GM18907 (cell line): ENCODE results near the gene RNPEPL1.
"Not testable (repeated sequence)": the region's sequence is repeated elsewhere in the genome, so short reads cannot be mapped to it uniquely, and the experiment has no call there.

ENCODE experiments used
- ATAC-seq: cut with Tn5 transposase; IDR thresholded peaks from one replicate; pipeline ENCODE4 v1.9.1; 2021; ENCODE audit warnings: mild to moderate bottlenecking, moderate library complexity; ENCODE audit not compliant: unreplicated experiment

The RNPEPL1 gene

DNA sequence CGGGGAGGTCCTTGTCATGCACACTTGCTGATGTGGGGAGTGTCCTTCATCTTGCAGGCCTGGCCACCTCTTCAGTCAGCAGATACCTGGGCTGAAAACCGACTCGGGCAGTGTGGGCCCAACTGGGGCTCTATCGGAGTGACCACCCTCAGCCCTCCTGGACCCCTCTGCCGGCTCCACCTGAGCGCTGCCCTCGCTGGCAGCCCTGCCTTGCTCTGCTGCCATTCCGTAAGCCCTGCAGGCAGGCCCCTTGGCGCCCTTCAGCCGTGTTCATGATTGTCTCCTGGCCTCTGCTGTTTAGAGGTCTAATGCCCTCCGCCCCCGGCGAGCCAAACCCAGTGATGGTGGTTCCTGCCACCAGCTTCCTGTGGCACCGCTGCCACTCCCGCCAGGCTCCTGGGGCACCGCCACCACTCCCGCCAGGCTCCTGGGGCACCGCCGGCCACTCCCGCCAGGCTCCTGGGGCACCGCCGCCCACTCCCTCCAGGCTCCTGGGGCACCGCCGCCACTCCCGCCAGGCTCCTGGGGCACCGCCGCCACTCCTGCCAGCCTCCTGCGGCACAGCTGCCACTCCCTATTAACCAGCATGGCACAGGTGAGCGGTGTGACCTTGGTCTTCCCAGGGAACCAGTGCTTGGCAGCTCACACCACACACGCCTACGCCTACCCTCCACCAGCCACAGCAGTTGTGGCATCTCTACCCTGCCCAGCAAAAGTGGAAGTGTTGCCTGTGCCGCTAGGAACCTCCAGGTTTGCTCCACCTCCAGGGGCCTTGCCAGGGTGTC, 34.2 kb downstream of the RNPEPL1 start:
- no peak for ATAC-seq

DNA sequence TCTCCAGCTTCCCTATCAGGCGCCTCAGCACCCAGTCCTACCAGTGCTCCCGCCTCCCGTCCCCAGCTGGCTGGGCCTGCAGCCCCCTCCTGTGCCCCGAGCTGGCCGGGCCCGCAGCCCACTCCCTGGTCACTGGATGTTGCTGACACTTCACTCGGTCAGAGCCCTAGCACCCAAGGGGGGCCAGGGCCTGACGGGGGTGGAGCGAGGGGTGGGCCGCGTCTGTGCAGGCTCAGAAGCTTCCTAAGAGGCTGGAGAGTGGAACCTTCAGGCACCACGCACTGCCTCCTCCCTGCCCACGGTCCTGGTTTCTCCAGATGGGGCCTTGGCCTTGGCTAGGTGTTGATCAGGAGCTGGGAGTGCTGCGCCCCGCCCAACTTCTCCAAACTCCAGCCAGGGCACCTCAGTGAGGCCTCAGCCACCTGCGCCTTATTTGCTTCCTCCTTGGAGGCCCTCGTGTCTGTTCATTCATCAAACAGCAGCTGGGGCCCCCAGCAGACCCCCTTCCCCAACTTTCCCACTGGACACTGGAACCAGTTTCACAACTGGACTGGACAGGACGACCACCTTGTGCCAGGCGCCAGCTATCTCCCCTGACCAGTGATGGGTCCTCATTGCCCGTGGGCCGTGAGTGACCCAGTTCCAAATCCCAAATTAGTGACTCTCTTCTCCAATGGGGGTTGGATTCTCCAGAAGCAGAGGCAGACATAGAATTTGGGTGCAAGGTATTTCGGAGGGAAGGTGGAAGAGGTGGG, 35.0 kb downstream of the RNPEPL1 start:
- no peak for ATAC-seq

DNA sequence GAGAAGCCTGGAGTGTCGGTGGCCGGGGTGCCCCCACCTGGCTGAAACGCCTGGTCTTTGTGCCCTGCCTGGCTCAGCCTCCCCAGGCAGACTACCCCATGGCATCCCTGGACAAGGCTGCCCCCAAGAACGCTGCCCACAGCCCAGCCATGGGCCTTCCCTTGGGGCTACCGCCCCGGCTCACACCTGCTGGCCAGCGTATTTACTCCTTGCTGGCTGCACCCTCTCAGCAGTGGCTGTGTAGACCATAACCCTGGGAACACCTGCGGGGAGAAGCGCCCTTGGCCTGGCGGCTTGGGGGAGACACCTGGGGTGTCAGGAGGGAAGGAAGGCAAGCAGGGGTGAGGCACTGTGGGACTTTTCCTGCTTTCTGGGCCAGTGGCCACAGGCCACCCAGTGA, 35.6 kb downstream of the RNPEPL1 start:
- ATAC-seq, result no peak

DNA sequence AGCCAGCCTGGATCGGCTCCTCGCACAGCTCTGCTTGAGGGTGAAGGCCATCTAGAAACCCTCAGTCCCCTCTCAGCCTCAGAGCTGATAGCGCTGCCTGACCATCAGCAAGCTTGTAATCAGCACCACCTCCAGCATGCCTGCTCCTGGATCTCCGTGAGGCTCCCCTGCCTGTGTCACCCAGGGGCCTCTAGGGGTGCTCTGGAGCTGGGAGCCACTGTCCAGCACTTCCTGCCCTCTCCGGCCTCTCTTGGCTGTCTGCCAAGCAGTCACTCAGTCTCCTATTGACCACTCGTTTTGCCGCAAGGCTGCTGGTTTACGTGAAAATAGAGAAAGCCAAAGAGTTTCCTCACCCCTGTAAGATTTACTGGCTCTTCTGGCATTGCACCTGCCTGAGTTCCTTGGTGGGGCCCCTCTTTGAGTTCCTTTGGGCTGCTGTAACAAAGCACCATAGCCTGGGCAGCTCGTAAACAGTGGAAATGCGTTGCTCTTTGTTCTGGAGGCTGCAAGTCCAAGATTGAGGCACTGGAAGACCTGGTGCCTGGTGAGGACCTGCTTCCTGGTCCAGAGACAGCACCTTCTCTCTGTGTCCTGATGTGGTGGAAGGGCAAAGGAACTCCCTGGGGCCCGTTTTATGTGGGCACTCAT, 36.1 kb downstream of the RNPEPL1 start:
- ATAC-seq, result no peak

DNA sequence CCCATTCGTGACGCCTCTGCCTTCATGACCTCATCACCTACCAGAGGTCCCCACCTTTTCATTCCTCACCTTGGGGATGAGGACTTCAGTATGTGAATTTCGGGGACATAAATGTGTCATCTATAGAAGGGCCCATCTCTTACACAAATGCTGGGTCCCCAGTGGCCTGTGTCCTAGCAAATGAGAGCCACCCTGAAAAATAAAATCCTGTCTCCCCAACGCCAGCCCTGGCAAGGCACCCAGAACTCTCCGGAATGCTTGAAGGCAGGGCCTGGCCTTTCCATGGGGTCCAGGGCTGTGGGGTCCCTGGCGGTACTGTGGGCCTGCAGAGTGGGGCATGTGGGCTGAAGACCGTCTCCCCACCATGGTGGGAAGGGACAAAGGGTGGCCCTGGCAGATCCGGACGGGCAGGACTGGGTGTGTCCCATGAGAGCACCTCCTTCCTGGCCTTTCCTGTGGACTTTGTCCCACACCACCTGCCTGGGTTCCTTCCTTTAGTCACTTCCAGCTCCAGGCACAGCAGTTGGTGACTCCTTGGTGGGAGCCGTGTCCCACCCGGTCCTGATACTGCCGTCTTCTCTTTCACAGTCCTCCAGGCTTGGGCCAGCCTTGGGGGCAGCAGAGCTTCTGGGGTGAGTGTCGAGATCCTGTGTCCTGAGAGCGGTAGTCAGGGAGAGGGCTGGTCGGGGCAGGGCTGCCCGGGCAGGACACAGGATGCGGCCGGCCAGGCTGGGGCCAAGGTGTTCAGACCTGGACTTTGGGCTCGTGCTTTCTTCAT, 36.8 kb downstream of the RNPEPL1 start:
- ATAC-seq, result no peak

DNA sequence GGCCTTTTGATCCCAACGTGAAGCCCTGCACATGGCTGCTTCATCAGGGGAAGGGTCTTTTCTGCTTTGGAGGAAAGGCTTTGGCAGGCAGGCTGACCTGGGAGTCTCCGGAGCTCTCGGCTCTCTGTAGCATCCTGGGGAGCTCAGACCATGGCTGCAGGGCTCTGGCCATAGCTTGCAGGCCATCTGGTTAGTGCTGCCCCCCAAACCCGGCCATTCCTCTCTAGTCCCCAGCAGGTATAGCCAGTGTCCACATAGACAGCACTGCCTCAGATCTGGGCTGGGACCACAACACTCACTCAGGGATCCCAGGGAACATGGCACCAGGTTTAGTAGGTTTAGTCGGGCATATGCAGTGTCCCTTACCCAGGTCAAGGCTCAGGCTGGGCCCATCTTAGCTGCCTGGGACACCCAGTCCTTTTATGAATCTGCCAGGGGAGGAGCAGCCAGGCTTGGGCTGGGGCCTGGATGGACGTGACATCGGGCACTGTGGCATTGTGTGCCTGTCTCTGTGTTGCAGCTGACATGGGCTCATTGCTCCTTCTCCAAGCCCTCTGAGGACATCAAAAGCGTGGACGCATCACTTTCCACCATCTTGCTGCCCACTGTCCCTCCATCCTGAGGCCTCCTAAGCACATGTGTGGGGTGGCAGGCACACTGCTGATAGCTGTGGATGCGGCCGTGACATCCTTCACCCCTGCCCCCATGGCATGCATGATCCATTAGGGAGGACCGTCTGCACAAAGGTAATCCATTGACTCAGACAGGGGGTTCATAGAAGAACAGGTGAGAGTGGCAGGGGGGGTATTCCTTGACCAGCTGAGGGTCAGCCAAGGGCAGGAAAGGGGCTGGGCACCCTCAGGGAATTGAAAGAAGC, 37.8 kb downstream of the RNPEPL1 start:
- ATAC-seq, result no peak

DNA sequence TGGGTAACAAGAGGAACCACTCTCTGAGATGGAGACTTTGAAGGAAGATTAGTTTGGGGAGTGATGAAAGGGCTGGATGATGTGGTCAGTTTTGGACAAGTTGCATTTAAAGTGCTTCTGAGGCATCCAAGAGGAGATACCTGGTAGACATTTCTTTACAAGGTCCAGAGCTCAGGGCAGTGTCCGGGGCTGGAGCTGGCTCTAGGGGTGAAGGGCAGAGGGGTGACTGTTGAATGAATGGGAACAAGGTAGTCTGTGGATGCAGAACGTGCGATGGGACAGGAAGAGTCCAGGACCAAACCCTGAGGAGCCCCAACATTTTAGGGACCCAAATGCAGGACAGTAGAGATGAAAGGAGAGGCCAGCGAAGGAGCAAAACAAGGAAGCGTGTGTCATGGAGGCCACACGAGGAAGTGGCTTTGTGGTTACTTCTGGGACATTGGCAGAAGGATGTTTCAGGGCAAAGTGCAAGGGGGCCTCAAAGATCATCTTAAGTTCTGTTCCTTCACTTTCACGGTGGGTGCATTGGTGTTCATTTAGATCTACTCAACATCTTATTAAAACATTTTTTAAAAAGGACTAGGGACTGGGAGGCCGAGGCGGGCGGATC, 43.4 kb downstream of the RNPEPL1 start:
- no peak for ATAC-seq

DNA sequence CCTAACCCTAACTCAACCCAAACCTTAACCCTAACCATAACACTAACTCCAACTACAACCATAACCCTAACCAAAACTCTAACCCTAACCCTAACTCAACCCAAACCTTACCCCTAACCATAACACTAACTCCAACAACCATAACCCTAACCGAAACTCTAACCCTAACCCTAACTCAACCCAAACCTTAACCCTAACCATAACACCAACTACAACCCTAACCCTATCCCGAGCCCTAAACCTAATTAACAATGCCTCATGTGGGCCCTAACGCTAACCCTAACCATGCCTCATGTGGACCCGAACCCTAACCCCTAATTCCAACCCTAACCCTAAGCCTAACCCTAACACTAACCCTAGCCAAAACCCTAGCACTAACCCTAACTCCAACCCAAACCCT, 45.5 kb downstream of the RNPEPL1 start:
- no peak for ATAC-seq

DNA sequence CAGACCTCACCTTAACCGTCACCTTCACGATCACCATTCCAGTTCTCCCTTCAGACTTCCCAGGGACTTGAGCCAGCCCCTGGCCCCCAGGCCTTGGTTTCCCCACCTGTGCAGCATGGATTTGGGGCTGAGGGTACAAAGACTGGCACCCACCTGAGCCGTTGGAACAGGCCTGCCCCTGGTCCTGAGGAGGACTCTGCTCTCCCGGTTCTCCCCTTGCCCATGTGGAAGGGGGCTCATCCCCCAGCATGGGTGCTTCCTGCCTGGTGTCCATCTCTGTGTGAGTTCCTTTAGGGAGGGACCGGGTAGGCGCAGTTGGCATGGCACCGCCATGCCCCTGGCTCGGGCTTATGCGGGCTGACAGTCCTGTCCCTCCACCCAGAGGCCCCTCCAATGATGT, 46.1 kb downstream of the RNPEPL1 start:
- no peak for ATAC-seq

DNA sequence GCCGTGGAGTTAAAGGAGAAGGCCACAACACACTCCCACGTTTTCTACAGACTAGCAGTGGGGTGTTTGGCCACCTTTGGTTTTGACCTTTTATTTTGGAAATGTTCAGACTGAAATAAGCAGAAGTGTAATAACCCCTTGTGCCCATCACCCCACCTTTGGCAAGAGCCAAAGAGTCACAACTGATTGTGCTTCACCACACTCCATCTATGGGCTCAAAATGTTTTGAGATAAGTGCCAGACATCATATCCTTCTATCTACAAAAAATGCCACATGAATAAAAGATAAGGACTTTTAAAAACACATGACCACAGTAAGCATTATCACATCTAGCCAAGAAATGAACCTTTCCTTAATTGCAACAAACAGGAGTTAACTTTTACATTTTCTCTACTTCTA, 47.1 kb downstream of the RNPEPL1 start:
- no peak for ATAC-seq

DNA sequence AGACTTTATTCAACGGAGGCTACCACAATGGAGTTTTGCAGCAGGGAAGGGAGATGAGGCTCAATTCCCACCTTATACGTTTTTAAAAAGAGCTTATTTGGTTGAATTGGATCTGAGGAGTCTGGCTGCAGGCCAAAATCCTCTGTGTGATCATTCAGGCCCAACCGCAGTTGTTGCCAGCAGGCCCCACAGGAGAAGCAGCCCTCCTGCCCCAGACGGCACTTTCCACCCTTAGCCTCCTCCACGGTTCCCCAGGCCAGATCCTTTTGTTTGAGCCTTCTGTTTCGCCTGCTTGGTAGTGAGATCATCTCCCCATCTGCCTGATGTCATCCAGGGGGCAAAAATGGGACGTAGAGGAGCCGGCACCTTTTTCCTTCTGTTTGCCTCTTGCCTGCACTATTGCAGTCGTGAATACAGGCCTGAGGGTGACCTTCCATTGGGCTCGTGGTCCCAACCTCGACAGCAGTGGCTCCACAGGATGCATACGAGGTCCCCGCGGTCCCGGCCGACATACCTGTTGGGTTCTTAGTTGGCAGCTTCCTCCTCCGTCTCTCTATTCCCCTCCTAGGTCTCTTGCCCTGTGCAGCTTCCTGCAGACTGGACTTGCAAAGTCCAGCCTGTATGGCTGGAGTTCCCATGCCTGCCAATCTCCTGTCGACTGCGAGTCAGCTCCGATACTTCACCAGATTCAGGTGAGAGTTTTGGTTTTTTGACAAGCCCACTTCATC, 47.7 kb downstream of the RNPEPL1 start:
- ATAC-seq, result no peak

DNA sequence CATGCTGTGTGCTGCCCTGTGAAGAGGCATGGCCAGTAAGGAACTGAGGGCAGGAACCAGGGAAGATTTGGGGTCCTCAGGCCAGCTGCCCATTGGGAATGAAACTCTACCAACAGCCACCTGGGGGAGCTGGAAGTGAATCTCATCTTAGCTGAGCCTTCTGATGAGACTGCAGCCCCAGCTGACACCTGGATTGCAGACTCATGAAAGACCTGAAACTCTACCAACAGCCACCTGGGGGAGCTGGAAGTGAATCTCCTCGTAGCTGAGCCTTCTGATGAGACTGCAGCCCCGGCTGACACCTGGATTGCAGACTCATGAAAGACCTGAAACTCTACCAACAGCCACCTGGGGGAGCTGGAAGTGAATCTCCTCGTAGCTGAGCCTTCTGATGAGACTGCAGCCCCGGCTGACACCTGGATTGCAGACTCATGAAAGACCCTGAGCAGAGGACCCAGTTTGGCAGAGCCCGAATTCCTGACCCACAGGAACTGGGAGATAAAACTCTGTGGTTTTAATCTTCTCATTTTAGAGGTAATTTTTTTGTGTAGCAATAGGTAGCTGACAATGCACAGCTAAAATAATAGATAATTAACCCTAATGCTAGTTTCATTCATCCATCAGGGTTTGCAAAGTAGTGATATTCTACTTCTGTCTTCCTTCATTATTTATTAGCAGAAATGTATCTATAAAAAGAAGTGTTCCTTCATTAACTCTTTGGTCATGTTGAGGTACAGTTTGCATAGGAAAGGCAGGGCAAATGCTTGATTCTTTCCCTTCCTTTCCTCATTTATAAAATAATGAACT, 48.8 kb downstream of the RNPEPL1 start:
- ATAC-seq, result not testable (repeated sequence)

DNA sequence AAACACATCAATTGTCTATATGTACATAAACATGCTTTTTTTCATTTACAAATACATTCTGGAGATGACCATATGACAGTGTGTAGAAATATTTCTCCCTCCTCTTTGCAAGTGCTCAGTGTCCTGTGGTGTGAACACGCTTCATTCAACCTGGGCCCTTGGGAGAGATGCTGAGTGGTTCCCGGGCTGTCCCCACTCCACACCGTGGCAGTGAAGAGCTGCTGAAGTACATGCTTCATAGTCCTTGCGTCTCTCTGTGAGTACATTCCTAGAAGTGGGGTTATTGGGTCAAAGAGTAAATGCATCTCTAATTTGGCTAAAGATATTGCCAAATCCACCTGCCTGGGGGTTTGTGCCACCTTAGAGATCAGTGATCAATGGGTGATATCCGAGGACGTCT, 50.5 kb downstream of the RNPEPL1 start:
- no peak for ATAC-seq

DNA sequence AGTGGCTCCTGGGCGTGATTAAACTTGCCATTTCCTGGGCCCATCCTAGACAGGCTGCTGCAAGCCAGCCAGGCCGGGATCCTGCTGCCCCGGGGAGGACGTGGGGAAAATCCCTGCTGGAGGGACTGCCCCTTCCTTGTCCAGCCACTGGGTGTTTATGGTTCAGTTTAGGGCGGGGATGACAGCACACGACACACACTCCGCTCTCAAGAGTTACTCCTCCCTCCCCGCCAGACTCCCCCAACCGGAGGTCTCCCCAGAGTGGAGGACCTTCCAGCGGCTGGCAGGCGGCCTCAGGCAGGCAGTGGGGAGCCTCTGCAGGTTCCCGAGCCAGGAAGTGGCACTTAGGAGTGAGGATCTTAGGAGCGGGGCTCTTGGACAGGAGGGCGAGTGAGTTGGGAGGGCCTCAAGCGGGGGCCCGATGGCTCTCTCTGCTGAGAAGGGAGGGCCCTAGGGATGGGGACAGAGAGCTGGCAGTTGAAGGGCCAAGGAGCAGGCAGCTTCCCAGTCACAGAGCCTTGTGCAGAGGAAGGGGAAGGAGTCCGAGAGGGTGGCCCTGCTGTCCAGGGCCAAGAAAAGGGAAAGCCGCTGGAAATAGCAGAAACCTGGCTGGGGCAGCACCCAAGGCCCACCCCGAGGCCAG, 51.3 kb downstream of the RNPEPL1 start:
- no peak for ATAC-seq

DNA sequence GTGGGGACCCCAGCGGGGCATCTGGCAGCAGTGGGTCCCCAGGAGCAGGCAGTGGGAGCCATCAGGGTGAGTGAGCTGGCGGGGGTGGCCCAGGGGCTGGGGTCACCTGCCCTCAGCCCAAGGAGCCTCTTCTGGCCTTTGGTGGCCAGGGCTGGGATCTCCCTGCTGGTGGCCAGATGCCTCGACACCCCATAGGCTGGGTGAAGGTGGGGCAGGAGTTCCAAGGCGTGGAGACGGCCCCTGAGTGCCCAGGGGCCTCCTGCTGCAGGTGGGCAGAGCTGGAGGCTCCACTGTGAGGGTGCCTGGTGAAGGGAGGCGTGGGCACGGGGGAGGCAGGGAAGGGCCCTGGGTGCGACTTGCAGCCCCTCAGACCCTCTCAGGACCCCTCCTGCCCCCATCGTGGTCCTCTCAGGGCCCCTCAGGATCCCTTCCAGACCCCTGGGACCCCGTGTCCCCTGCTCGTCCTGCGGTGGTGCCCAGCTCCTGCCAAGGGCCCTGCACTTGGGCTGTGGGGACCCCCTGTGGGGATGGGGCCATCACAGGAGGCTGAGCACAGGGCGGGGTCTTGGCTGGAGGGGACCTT, 52.0 kb downstream of the RNPEPL1 start:
- no peak for ATAC-seq

DNA sequence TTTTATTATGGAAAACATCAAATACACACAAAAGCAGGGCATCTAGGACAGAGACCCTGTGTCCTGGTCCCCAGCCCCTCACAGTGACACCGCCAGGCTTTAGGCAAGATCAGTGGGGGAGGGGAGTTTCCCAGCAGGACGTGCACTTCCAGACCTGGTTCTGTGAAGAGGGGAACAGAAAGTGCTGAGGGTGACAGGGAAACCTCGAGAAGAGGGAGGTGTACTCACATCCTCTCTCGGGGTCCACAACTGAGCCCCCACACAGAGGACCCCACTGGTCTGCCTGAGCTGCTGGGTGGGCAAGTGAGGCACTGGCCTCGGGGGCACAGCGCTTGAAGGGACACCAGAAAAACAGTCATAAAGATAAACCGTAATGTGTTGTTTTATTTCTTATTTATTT, 52.6 kb downstream of the RNPEPL1 start:
- ATAC-seq, result no peak

DNA sequence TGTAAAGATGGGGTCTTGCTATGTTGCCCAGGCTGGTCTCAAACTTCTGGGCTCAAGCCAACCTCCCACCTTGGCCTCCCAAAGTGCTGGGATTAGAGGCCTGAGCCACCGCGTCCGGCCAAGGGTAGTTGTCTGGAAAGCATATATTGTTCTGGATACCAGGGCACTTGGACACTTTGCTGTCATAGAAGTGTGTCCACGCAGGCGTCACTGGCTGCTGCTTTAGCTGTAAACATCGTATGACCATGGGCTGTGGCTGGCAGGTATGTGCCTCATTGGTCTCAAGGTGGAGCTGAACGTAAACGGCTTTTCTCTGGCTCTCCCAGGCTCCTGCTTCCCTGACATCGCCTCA, 53.8 kb downstream of the RNPEPL1 start:
- no peak for ATAC-seq
